ENCODE results near the gene MYH9.

Gene MYH9

DNA sequence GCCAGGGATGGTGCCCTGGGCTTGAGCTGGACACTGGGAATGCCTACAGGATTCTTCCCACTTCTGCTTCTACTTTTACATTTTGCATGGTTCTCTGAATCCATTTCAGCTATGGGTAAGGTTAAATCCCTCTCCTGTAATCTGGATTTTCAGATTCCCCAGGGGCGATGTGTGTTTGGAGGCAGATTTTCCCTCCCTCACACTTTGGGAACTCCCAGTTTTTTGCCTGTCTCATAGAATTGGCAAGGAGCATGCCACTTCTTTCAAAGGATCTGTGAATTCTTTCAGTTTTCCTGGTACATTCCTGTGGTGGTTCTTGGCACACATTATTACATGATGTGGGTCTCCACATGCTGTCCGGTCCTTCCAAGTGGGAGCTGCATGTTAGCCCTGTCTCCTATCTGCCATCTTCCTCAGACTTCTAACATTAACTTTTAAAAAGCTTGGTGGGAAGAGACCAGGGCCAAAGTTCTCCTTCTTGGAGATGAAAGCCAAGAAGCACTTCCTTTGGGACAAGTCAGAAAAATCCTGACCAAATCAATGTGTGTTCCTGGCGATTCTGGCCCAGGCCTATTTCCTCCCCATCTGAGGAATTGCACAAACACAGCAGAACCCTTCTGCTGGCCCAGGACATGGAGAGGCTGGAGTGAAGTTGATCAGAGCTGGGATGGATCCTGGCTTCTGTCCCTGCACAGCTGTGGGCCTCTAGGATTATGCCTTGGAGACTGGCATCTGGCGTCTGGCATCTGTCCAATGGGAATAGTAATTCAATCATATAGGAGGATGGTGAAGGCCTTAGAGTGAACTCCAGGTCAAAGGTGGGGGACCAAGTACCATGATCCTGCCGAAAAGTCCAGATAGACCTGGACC, 143.0 kb downstream of the MYH9 start:
- DNase-seq (ENCODE audit: low spot score) = peak; percentile 74
- TF ChIP-seq, protein P1, sequence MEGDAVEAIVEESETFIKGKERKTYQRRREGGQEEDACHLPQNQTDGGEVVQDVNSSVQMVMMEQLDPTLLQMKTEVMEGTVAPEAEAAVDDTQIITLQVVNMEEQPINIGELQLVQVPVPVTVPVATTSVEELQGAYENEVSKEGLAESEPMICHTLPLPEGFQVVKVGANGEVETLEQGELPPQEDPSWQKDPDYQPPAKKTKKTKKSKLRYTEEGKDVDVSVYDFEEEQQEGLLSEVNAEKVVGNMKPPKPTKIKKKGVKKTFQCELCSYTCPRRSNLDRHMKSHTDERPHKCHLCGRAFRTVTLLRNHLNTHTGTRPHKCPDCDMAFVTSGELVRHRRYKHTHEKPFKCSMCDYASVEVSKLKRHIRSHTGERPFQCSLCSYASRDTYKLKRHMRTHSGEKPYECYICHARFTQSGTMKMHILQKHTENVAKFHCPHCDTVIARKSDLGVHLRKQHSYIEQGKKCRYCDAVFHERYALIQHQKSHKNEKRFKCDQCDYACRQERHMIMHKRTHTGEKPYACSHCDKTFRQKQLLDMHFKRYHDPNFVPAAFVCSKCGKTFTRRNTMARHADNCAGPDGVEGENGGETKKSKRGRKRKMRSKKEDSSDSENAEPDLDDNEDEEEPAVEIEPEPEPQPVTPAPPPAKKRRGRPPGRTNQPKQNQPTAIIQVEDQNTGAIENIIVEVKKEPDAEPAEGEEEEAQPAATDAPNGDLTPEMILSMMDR (IDR thresholded peaks at IDR 0.05) = no peak
- H3K27ac ChIP-seq = peak overlapping the region; percentile 39 to 83
- no peak overlapping the region for H3K4me3 ChIP-seq

DNA sequence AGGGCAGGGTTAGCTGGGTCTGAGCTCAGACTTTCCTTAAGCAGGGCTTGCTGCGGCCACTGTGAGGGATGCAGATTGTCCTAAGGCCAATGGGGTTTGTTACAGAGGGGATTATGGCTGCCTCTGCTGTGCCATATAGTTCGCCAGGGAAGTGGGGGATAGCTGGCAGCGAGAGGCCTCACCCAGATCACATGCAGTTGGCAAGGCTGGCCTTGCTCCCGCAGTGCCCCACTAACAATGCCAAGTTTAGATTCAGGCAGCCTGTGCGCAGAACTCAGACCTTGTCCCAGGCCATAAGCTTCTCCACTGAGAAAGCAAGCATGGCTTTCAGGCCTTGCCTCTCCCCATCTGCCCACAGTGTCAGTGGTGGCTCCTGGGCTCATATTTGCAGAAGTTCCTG, 143.8 kb downstream of the MYH9 start:
- TF ChIP-seq, protein P1 (IDR thresholded peaks at IDR 0.05) = no peak
- no peak overlapping the region for H3K4me3 ChIP-seq
- peak overlapping the region; percentile 3 to 83 for H3K27ac ChIP-seq
- peak; percentile 67 for DNase-seq (ENCODE audit: low spot score)

DNA sequence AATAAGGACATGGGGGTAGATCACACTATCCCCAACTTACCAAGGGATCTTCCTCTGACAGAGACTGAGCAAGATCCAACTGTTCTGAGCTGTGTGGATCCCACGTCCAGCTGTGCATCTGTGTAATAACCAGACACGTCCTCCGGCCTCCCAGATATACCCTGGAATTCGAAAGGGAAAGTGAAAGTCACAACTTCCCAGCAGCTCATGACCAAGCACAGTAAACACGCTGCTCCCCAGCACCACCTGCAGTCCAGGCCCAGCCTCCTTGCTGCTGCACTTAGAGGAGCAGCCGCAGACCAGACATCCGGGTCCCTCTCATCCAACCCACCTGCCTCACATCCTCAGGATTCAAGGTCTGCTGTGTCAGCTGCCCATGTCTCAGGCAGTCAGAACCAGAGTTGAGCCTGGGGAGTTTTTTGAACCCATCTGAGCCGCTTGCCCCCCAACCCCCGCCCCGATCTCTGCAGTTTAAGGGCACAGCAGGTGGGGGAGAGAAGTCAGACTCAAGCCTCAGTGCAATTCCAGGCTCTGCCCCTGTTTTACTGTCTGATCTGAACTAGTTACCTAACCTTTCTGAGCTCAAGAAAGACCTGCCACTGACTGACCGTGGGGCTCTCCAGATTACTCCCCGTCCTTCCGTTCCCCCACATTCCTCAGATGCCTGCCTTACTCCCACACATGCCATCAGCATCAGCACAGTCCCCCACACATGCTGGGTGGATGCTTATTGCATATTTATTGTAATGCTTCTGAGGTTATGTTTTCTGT, 148.2 kb downstream of the MYH9 start, which contains the start of gene APOL2:
Gene APOL2 (minus strand): TSS at position 127 of the 771 bp plus-strand sequence. CDS start 6,365 bp downstream, outside the sequence.
- Histone ChIP-seq H3K4me3 (peak within 1 kb of the TSS; percentile 88), H3K27ac (peak within 1 kb of the TSS; percentile 83 to 97)
- TF ChIP-seq, protein P1 (IDR thresholded peaks at IDR 0.05) = peak; percentile 52
- DNase-seq (ENCODE audit: low spot score) = peak; percentile 91

DNA sequence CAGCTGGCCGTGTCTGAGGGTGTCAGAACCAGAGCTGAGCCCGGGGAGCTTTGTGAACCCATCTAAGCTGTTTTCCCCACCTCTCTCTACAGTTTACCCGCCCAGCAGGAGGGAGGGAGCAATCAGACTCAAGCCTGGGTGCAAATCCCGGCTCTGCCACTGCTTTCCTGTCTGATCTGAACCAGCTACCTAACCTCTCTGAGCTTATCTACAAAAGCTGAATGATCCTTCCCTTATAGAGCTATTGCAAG, 148.7 kb downstream of the MYH9 start:
- DNase-seq (ENCODE audit: low spot score) = no peak
- TF ChIP-seq, protein P1 (IDR thresholded peaks at IDR 0.05) = no peak

DNA sequence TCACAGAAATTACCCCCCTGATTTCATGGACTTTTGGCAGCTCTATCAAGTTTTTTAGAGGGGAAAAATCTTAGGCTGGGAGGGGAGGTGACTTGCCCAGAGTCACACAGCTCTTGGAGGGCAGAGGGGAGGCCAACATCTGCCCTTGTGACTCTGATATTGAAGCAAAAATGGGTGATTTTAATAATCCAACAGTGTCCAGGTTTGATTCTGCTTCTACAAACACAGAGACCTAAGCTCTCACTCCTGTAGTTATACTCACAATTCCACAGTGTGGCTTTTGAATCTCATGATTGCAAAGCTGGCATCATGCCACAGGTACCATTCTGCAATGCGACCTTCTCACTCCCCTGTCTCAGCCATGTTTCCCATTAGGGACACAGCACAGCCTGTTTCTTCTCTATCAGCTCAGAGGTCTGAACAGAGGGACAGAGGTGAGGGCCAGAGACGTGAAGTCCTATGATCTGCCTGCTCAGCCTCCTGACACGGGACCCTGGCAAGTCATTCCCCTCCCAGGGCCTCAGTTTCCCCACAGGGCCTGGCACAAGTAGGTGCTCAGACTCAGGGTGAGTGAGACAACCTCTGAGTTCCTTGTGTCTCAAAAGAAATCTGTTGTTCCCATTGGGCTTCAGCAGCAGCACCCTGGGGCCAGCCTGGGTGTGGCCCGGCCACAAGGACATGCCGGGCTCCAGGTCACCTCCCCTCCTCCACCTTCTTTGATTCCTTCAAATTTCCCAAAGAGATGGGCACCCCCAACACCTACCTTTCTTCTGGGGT, 149.2 kb downstream of the MYH9 start:
- H3K27ac ChIP-seq = peak overlapping the region; percentile 83 to 97
- H3K4me3 ChIP-seq = peak overlapping the region; percentile 88
- TF ChIP-seq, protein P1 (IDR thresholded peaks at IDR 0.05) = no peak
- peak; percentile 72 for DNase-seq (ENCODE audit: low spot score)

More for the DNA sequence above, 148.7 kb downstream of the MYH9 start:
- peak overlapping the region; percentile 88 for H3K4me3 ChIP-seq
- H3K27ac ChIP-seq = peak overlapping the region; percentile 83 to 97

DNA sequence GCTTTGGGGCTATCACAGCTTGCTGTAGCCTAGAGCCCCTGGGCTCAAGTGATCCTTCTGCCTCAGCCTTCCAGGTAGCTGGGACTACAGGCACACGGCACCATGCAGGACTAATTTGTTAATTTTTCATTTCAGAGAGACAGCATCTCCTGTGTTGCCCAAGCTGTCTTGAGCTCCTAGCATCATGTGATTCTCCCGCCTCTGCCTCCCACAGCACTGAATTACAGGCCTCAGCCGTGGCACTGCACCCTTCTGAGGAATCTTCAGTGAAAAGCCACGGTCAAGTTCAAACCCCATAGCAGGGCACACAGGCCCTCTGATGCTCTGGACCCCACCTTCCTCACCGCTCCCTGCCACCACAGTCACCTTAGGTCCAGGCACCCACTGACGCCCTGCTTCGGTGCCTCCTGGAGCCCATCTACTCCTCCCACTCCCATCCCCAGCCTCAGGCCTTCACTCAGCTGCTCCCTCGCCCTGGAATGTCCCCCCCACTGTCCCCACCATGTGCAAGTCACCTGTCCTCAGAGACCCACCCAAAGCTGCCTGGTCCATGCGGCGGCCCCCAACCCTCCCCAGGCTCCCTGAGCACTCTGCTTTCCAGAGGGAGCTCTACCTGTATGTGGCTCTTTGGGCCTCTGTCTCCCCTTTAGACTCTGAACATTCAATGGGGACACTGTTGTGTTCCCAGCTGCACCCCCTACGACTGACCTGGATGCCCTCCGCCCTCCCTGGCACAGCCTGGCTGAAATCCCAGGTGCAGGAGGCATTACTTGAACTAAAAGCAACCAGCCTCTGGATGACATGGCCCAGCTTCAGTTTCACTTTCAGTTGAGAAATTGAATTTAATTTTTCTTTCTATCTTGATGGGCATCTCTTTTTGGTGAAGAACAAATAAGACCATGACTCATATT, 150.1 kb downstream of the MYH9 start:
- DNase-seq (ENCODE audit: low spot score) = peak; percentile 73
- Histone ChIP-seq H3K4me3 (peak overlapping the region; percentile 88), H3K27ac (peak overlapping the region; percentile 83 to 97)
- TF ChIP-seq, protein P1 (IDR thresholded peaks at IDR 0.05) = no peak

Data from coronary artery (tissue), 2 donors.